ENCODE data around the gene PKIB.

- no peak for TF ChIP-seq POLR2A (IDR thresholded peaks at IDR 0.05)
- TF ChIP-seq CTCF (IDR thresholded peaks at IDR 0.05), result no peak
- TF ChIP-seq POLR2AphosphoS5 (IDR thresholded peaks at IDR 0.05), result no peak
These were observed 156.1 kb downstream of the PKIB start for GRCh38 chr6:122766256-122766655.
